ENCODE results near the gene SPOCD1. TPM values are rescaled to one million over a fixed set of nuclear protein-coding genes. Genes with fewer than 3 reads are reported as not detected.

Gene SPOCD1
- total RNA-seq, 1 donor from 2014 or later = 0.19 TPM

- intact Hi-C loops (cut with DNase I) = no loop called here
These were observed 63.6 kb downstream of the SPOCD1 start for GRCh38 chr1:31752258-31752657.

GRCh38 chr1:31751822-31752241 is 64.0 kb downstream of the SPOCD1 start:
- DNase-seq (ENCODE audit: low spot score) = no peak
- intact Hi-C loops (cut with DNase I) = no loop called here

More at GRCh38 chr1:31752258-31752657, 63.6 kb downstream of the SPOCD1 start:
- no peak for DNase-seq (ENCODE audit: low spot score)

- intact Hi-C loops (cut with DNase I) = no loop called here
These were observed 64.8 kb downstream of the SPOCD1 start for GRCh38 chr1:31750858-31751510.

GRCh38 chr1:31749785-31750735 is 65.8 kb downstream of the SPOCD1 start:
- intact Hi-C loops (cut with DNase I) = no loop called here
- no peak for DNase-seq (ENCODE audit: low spot score)

More at GRCh38 chr1:31750858-31751510, 64.8 kb downstream of the SPOCD1 start:
- DNase-seq (ENCODE audit: low spot score) = no peak

- DNase-seq (ENCODE audit: low spot score) = no peak
- intact Hi-C loops (cut with DNase I) = no loop called here
These were observed 67.5 kb downstream of the SPOCD1 start for GRCh38 chr1:31748365-31748764.

GRCh38 chr1:31747304-31747703 is 68.5 kb downstream of the SPOCD1 start:
- intact Hi-C loops (cut with DNase I) = no loop called here
- no peak for DNase-seq (ENCODE audit: low spot score)

- DNase-seq (ENCODE audit: low spot score) = no peak
- intact Hi-C loops (cut with DNase I) = no loop called here
These were observed 69.1 kb downstream of the SPOCD1 start for GRCh38 chr1:31746687-31747086.

GRCh38 chr1:31745946-31746670 is 69.7 kb downstream of the SPOCD1 start:
- DNase-seq (ENCODE audit: low spot score) = no peak
- intact Hi-C loops (cut with DNase I) = no loop called here

- intact Hi-C loops (cut with DNase I) = no loop called here
- DNase-seq (ENCODE audit: low spot score) = no peak
These were observed 70.5 kb downstream of the SPOCD1 start for GRCh38 chr1:31745096-31745945.

GRCh38 chr1:31744165-31744888 is 71.5 kb downstream of the SPOCD1 start:
- no peak for DNase-seq (ENCODE audit: low spot score)
- intact Hi-C loops (cut with DNase I) = no loop called here

- DNase-seq (ENCODE audit: low spot score) = no peak
- intact Hi-C loops (cut with DNase I) = no loop called here
These were observed 73.2 kb downstream of the SPOCD1 start for GRCh38 chr1:31742462-31743212.

Small RNAs within 50 kb of the gene (microRNA-seq; reads per million reads assigned to microRNA genes)
- gene MIR4254 = not detected

Other genes starting within 250 kb of the SPOCD1 start
- 180 TPM for gene TINAGL1, start 239.5 kb downstream of the SPOCD1 start, total RNA-seq
- not detected for gene HCRTR1, start 198.3 kb downstream of the SPOCD1 start, total RNA-seq
- 55.1 TPM for gene PEF1, start 171.1 kb downstream of the SPOCD1 start, total RNA-seq
- gene COL16A1, start 112.0 kb downstream of the SPOCD1 start, total RNA-seq = 45.9 TPM
- gene ADGRB2, start 51.7 kb downstream of the SPOCD1 start, total RNA-seq = 7.7 TPM
- gene PTP4A2, start 122.3 kb upstream of the SPOCD1 start, total RNA-seq = 216 TPM
- gene KHDRBS1, start 197.8 kb upstream of the SPOCD1 start, total RNA-seq = 73.1 TPM